Metanephros (tissue), 1 donor: ENCODE data around the gene SMG9. TPM values are rescaled to one million over a fixed set of nuclear protein-coding genes. Genes with fewer than 3 reads are reported as not detected.

Source experiments
- total RNA-seq: library from RNA; depleted of rRNA; stranded (reverse); fragments of >200 nt; gene quantifications from one replicate; pipeline ENCODE4 v1.2.3, GENCODE V29; 2014

Gene SMG9, protein sequence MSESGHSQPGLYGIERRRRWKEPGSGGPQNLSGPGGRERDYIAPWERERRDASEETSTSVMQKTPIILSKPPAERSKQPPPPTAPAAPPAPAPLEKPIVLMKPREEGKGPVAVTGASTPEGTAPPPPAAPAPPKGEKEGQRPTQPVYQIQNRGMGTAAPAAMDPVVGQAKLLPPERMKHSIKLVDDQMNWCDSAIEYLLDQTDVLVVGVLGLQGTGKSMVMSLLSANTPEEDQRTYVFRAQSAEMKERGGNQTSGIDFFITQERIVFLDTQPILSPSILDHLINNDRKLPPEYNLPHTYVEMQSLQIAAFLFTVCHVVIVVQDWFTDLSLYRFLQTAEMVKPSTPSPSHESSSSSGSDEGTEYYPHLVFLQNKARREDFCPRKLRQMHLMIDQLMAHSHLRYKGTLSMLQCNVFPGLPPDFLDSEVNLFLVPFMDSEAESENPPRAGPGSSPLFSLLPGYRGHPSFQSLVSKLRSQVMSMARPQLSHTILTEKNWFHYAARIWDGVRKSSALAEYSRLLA
- total RNA-seq: 23.2 TPM

DNA sequence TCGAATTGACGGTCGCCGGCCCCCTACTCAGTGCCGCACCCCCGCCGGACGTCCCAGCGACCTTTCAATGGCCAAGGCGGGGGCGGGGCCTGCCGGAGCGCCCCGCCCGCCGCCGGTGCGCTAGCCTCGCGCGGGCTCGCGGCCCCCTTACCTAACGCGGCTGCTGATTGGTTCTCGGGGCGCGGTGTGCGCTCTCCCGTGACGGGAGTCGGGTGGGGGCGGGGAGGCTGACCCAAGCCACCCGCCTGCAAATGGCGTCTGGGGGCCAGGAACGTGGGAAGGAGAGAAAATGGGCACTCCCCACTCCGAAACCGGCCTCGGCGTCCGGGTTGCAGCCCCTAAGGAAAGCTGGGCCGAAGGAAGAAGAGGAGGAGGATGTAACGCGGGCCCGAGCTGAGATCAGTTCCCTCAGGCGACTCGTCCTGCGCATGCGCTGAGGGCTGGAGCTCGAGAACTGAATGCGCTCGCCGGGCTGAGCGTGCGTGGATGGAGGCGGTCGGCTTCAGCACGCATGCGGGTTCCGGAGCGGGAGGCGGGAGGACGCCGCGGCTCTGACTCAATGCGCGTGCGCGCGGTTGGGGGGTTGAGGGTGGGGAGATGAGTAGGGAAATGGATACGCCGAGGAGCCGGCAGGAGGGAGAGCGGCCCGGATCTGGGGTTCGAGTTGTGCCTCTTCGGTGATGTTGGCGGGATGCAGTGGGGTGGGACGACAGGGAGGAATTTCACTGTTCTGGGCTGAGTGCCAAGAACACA, at the start of gene SMG9:
SMG9 (minus strand) TSS at position 460 of the 753 bp plus-strand sequence. CDS start 4,221 bp downstream, outside the sequence.

DNA sequence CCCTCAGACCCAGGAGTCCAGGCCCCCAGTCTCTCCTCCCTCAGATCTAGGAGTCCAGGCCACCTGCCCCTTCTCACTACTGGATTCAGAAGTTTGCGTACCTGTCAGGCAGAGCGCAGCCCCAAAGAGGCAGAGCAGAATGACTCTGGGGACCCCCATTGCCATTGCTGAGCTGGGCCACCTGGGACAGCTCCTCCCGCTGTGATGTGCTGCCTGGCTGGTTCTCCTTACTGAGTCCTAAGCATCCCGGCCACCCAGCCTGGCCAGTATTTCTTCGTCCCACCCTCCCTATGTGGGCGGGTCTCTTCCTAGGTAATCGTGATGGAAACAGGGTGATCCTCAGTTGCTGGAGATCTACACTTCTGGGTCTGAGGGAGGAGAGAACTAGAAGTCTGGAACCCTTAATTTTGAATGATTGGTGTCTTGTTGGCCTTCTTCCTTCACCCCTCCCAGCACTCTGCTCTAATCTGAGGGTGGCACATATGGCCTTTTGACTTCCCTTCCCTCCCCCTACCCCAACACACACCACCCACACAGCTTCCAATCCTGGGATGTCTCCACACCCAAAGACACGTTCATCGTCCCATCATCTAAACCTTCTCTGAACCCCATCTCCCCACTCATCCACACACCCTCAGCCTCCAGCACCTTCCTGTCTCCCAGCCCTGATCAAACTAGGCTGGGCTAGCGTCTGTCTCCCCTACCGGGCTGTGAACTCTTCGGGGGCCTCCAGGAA, 47.6 kb upstream of the SMG9 start, which contains the start of gene LYPD5:
LYPD5 (minus strand) TSS at position 232 of the 736 bp plus-strand sequence; CDS start at position 165, 67 bp downstream.

DNA sequence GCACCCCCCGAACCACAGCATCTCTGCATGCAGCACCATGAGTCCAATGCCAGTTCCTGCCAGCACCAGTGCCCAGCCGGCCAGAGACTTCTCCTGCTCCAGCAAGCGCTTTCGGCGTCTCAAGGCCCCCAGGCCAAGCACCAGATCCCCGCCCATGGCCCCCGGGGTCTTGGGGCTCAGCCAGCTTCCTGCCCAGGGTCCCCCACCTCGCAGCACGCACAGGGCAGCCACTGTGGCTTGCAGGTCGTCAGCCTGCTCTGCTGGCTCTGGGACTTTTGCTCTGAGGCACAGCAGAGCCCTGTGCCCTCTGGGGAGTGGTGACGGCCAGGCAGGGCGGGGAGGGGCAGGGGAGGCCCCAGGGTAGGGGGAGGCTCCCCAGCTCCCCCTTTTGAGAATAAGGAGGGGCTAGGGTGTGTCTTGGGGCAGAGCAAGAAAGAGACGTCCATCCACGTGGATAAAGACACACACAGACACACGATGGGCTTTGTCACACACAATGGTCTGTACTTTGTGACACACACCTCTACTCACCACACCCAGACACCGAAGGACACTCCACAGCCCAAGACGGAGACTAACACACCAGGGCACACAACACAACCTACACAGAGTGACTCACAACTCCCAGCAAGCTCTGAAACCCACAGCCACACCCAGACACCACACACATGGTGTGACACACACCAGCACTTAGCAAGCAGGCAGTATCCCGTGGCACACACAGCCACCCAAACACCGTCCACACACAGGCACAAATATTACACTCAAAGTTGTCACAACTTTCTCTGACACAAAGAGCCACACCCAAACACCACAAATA, 26.2 kb upstream of the SMG9 start, which contains the start of gene KCNN4:
KCNN4 (minus strand) TSS at position 268 of the 820 bp plus-strand sequence; CDS start at position 156, 112 bp downstream.

DNA sequence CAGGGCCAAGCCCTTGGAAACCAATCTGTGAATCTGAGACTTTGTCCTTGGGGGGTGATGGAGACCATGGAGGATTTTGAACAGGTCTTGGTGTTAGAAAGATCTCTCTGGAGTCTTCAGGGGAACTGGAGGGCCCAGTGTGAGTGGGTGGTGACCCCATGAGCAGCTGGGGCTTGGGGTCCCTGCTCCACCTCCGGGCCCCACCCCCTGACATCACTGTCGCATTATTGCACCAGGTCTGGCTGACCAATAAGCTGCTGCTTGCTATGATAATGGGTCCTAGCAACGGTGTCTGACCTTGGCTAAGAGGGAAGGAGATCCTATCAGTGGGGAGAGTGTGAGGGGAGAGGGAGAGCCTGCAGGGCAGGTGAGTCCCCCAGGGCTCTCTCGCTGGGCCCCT, 39.0 kb downstream of the SMG9 start, which contains the start of gene IRGC:
IRGC (plus strand) TSS at position 301 of the 400 bp plus-strand sequence. CDS start 2,483 bp downstream, outside the sequence.

Other genes starting within 250 kb of the SMG9 start
- 28.1 TPM for gene ETHE1, start 227.8 kb downstream of the SMG9 start, total RNA-seq
- gene ZNF575, start 221.8 kb downstream of the SMG9 start, total RNA-seq: 1.8 TPM
- gene XRCC1, start 179.4 kb downstream of the SMG9 start, total RNA-seq: 22.9 TPM
- gene PINLYP, start 179.2 kb downstream of the SMG9 start, total RNA-seq: 9.5 TPM
- 33.1 TPM for gene IRGQ, start 158.8 kb downstream of the SMG9 start, total RNA-seq
- 9.4 TPM for gene ZNF576, start 158.4 kb downstream of the SMG9 start, total RNA-seq
- 0.06 TPM for gene SRRM5, start 142.9 kb downstream of the SMG9 start, total RNA-seq
- 90.2 TPM for gene ZNF428, start 135.3 kb downstream of the SMG9 start, total RNA-seq
- gene CADM4, start 115.1 kb downstream of the SMG9 start, total RNA-seq: 24.4 TPM
- 16.9 TPM for gene PLAUR, start 84.8 kb downstream of the SMG9 start, total RNA-seq
- not detected for gene IRGC, start 38.9 kb downstream of the SMG9 start, total RNA-seq
- 3.7 TPM for gene KCNN4, start 26.0 kb upstream of the SMG9 start, total RNA-seq
- 0.99 TPM for gene LYPD5, start 47.5 kb upstream of the SMG9 start, total RNA-seq
- 26.7 TPM for gene ZNF283, start 72.4 kb upstream of the SMG9 start, total RNA-seq
- gene ZNF404, start 129.0 kb upstream of the SMG9 start, total RNA-seq: 2.9 TPM
- gene ZNF45, start 180.3 kb upstream of the SMG9 start, total RNA-seq: 19.3 TPM
- 11.6 TPM for gene ZNF221, start 196.3 kb upstream of the SMG9 start, total RNA-seq
- gene ZNF155, start 229.2 kb upstream of the SMG9 start, total RNA-seq: 11.1 TPM
- 6.0 TPM for gene ZNF230, start 248.0 kb upstream of the SMG9 start, total RNA-seq